H1 (cell line): Measurements from ENCODE around the gene CRYGS. TPM values are rescaled to one million over a fixed set of nuclear protein-coding genes. Genes with fewer than 3 reads are reported as not detected.

ENCODE experiments used
- CTCF ChIA-PET: fragments of 300-600 bp; sonication (Branson Sonifier 250); formaldehyde crosslinking; loops from one replicate; lab custom pipeline; 2021; ENCODE audit not compliant: partially characterized antibody; lab: Charles Lee
- POLR2A ChIA-PET: fragments of 300-600 bp; sonication (Branson Sonifier 250); formaldehyde crosslinking; loops from one replicate; lab custom pipeline; 2021; ENCODE audit warnings: inconsistent platforms; ENCODE audit not compliant: partially characterized antibody; lab: Charles Lee
- DNase-seq, 2 experiments: peaks; one replicate each; pipeline versions ENCODE4 v3.0.0 to v3.0.0-alpha.2; 2010 to 2022; ENCODE audit warnings: low spot score in 2 of 2, low read depth in 1 of 2, mixed read lengths in 1 of 2
- FAIRE-seq: peaks from 2 replicates; lab custom pipeline; 2011; peaks lifted over from hg19 to GRCh38; lab: Jason Lieb, UNC
- H2AFZ ChIP-seq: 2 replicates; pipeline ENCODE4 v1.8.1; 2012; ENCODE audit warnings: low read length, inconsistent platforms
- H2AK5ac ChIP-seq: 2 replicates; pipeline ENCODE4 v1.6.1; 2013; ENCODE audit warnings: low read depth, low read length
- H2BK120ac ChIP-seq: replicated peaks from 2 replicates; pipeline ENCODE3; 2013; ENCODE audit warnings: low read depth, low read length, inconsistent platforms
- H2BK12ac ChIP-seq: 2 replicates; pipeline ENCODE4 v1.6.1; 2013; ENCODE audit warnings: low read depth, low read length
- H2BK15ac ChIP-seq: 2 replicates; pipeline ENCODE4 v1.6.1; 2013; ENCODE audit warnings: low read length
- H2BK20ac ChIP-seq: 2 replicates; pipeline ENCODE4 v1.6.1; 2013; ENCODE audit warnings: low read length
- H2BK5ac ChIP-seq: 2 replicates; pipeline ENCODE4 v1.6.1; 2013; ENCODE audit warnings: low read depth, low read length
- H3K14ac ChIP-seq: 2 replicates; pipeline ENCODE4 v1.6.1; 2013; ENCODE audit warnings: inconsistent platforms; ENCODE audit not compliant: insufficient read length
- H3K18ac ChIP-seq: 2 replicates; pipeline ENCODE4 v1.6.1; 2013; ENCODE audit warnings: low read length; ENCODE audit errors: extremely low read depth
- H3K23ac ChIP-seq: 2 replicates; pipeline ENCODE4 v1.6.1; 2013; ENCODE audit warnings: inconsistent platforms; ENCODE audit not compliant: insufficient read length
- H3K23me2 ChIP-seq: 2 replicates; pipeline ENCODE4 v1.6.1; 2013; ENCODE audit warnings: low read depth, low read length
- H3K27ac ChIP-seq: 2 replicates; pipeline ENCODE4 v1.6.1; 2011; ENCODE audit warnings: low read depth, low read length, inconsistent platforms
- H3K27me3 ChIP-seq, 4 experiments: replicated peaks in 1 of 4; 1 replicate in 1 of 4; 2 replicates in 3 of 4; pipeline versions ENCODE4 v1.6.1 to v1.8.1; 2011 to 2013; ENCODE audit warnings: low read length in 3 of 4, mild to moderate bottlenecking in 3 of 4, inconsistent platforms in 2 of 4, mixed read lengths in 2 of 4, moderate library complexity in 1 of 4; ENCODE audit not compliant: control insufficient read depth in 3 of 4, insufficient read depth in 3 of 4; ENCODE audit errors: extremely low read depth in 1 of 4
- H3K36me3 ChIP-seq, 4 experiments: 2 replicates each; pipeline versions ENCODE4 v1.6.1 to v1.8.1; 2011 to 2013; ENCODE audit warnings: mild to moderate bottlenecking in 4 of 4, low read length in 3 of 4, moderate library complexity in 2 of 4, control low read depth in 1 of 4, inconsistent platforms in 1 of 4; ENCODE audit not compliant: insufficient read depth in 4 of 4, control insufficient read depth in 2 of 4
- H3K4ac ChIP-seq: replicated peaks from 2 replicates; pipeline ENCODE3; 2013; ENCODE audit warnings: low read length, low read depth, mixed read lengths, inconsistent platforms; ENCODE audit not compliant: insufficient read length
- H3K4me1 ChIP-seq, 4 experiments: replicated peaks in 1 of 4; 1 replicate in 1 of 4; 2 replicates in 3 of 4; pipeline versions ENCODE4 v1.6.1 to v1.8.1; 2011 to 2013; ENCODE audit warnings: low read length in 3 of 4, inconsistent platforms in 2 of 4, mixed read lengths in 1 of 4; ENCODE audit not compliant: insufficient read depth in 4 of 4, control insufficient read depth in 3 of 4
- H3K4me2 ChIP-seq, 2 experiments: 2 replicates each; pipeline versions ENCODE4 v1.6.1 to v1.8.1; 2011 to 2013; ENCODE audit warnings: low read depth in 2 of 2, low read length in 2 of 2, control low read depth in 1 of 2, inconsistent platforms in 1 of 2, mild to moderate bottlenecking in 1 of 2; ENCODE audit not compliant: insufficient read depth in 1 of 2
- H3K4me3 ChIP-seq, 4 experiments: fragments of 200-600, 300-600 bp in 1 of 4; sonication (generic), shearing (Covaris generic), sonication (Bioruptor Twin) in 1 of 4; 2 replicates each; pipeline versions ENCODE4 v1.5.1 to v1.8.1; 2011 to 2016; ENCODE audit warnings: low read length in 4 of 4, low read depth in 3 of 4, control low read depth in 2 of 4, inconsistent platforms in 2 of 4, mild to moderate bottlenecking in 2 of 4, mixed read lengths in 1 of 4, moderate library complexity in 1 of 4; ENCODE audit not compliant: insufficient read depth in 2 of 4; ENCODE audit errors: extremely low read depth in 1 of 4
- H3K56ac ChIP-seq: replicated peaks from 2 replicates; pipeline ENCODE3; 2013; ENCODE audit warnings: low read depth, mild to moderate bottlenecking, mixed read lengths, low read length, inconsistent platforms; ENCODE audit not compliant: insufficient read length
- H3K79me1 ChIP-seq: 2 replicates; pipeline ENCODE4 v1.6.1; 2013; ENCODE audit warnings: low read depth, low read length, control low read depth
- H3K79me2 ChIP-seq, 2 experiments: 2 replicates each; pipeline versions ENCODE4 v1.6.1 to v1.8.1; 2012 to 2013; ENCODE audit warnings: low read length in 2 of 2, mild to moderate bottlenecking in 2 of 2, inconsistent platforms in 1 of 2; ENCODE audit not compliant: insufficient read depth in 2 of 2, control insufficient read depth in 1 of 2
- H3K9ac ChIP-seq, 4 experiments: replicated peaks in 1 of 4; 1 replicate in 1 of 4; 2 replicates in 3 of 4; pipeline versions ENCODE4 v1.6.1 to v1.8.1; 2011 to 2013; ENCODE audit warnings: low read depth in 3 of 4, low read length in 3 of 4, control low read depth in 2 of 4, mild to moderate bottlenecking in 2 of 4, moderate library complexity in 2 of 4, inconsistent platforms in 1 of 4; ENCODE audit errors: extremely low read depth in 1 of 4
- H3K9me3 ChIP-seq, 2 experiments: 2 replicates each; pipeline versions ENCODE4 v1.6.1 to v1.8.1; 2012 to 2013; ENCODE audit warnings: mild to moderate bottlenecking in 2 of 2, moderate library complexity in 2 of 2, control low read depth in 1 of 2, inconsistent platforms in 1 of 2, low read depth in 1 of 2, low read length in 1 of 2, mixed read lengths in 1 of 2; ENCODE audit not compliant: insufficient read depth in 2 of 2
- H4K20me1 ChIP-seq, 2 experiments: replicated peaks in 1 of 2; 2 replicates each; pipeline versions ENCODE3 to v1.8.1; 2011 to 2013; ENCODE audit warnings: inconsistent platforms in 2 of 2, low read length in 2 of 2, mild to moderate bottlenecking in 1 of 2; ENCODE audit not compliant: insufficient read depth in 2 of 2, control insufficient read depth in 1 of 2
- H4K5ac ChIP-seq: 2 replicates; pipeline ENCODE4 v1.6.1; 2013; ENCODE audit warnings: low read length, low read depth, mixed read lengths, inconsistent platforms; ENCODE audit not compliant: insufficient read length
- H4K8ac ChIP-seq: 2 replicates; pipeline ENCODE4 v1.8.0; 2013; ENCODE audit warnings: mild to moderate bottlenecking, moderate library complexity, low read length, inconsistent platforms; ENCODE audit not compliant: insufficient read depth; ENCODE audit errors: extremely low read depth
- H4K91ac ChIP-seq: replicated peaks from 2 replicates; pipeline ENCODE3; 2013; ENCODE audit warnings: low read length, mixed read lengths, inconsistent platforms; ENCODE audit not compliant: insufficient read length
- CHD1 ChIP-seq: IDR thresholded peaks from 2 replicates; pipeline ENCODE4 v1.6.1; 2012; ENCODE audit warnings: low read depth, low read length, improper control_type of control experiment
- EGR1 ChIP-seq: IDR thresholded peaks from 2 replicates; pipeline ENCODE4 v1.6.1; 2011; ENCODE audit warnings: low read depth, low read length, borderline replicate concordance
- HDAC6 ChIP-seq: IDR thresholded peaks from one replicate; pipeline ENCODE4 v1.7.1; 2012; ENCODE audit warnings: low read depth, mild to moderate bottlenecking, inconsistent platforms, low read length, moderate library complexity
- RAD21 ChIP-seq, 2 experiments: IDR thresholded peaks in 1 of 2; conservative IDR thresholded peaks in 1 of 2; 2 replicates each; pipeline ENCODE4 v1.6.1; 2011; ENCODE audit warnings: low read depth in 2 of 2, low read length in 2 of 2, improper control_type of control experiment in 1 of 2, inconsistent platforms in 1 of 2, mild to moderate bottlenecking in 1 of 2, moderate library complexity in 1 of 2
- RBBP5 ChIP-seq: IDR thresholded peaks from 2 replicates; pipeline ENCODE4 v1.7.1; 2012; ENCODE audit warnings: low read depth, mild to moderate bottlenecking, inconsistent platforms, low read length, moderate library complexity, borderline replicate concordance
- ZNF274 ChIP-seq: IDR thresholded peaks from 2 replicates; pipeline ENCODE4 v1.7.0; 2012; ENCODE audit warnings: low read length, borderline replicate concordance; ENCODE audit errors: extremely low read depth
- WGBS, 2 experiments: shearing (Covaris generic) in 1 of 2; methylation state at CpG; one replicate each; pipeline versions ENCODE4 v1.1.6 to v1.1.7; 2013 to 2015; ENCODE audit warnings: low lambda C conversion rate in 2 of 2, mixed read lengths in 2 of 2, inconsistent platforms in 1 of 2, low coverage in 1 of 2, missing lambda C conversion rate in 1 of 2; ENCODE audit not compliant: insufficient replicate concordance in 2 of 2, insufficient coverage in 1 of 2, insufficient read length in 1 of 2; ENCODE audit errors: extremely low coverage in 1 of 2, missing lambda C conversion rate in 1 of 2; 5-methylcytosine and 5-hydroxymethylcytosine counted together
- polyA plus RNA-seq, 7 experiments: library from polyadenylated mRNA; depleted of rRNA in 3 of 7; stranded (reverse) in 5 of 7; unstranded in 2 of 7; fragments of >200 nt in 5 of 7; fragments of 200-250 nt in 2 of 7; gene quantifications; 1 replicate in 5 of 7; 2 replicates in 1 of 7; 4 replicates in 1 of 7; pipeline versions ENCODE4 v1.2.1 to v1.2.3, GENCODE V29; 2011 to 2013; ENCODE audit warnings: missing spikeins in 2 of 7, mixed read lengths in 2 of 7
- total RNA-seq: library from RNA; stranded (reverse); fragmentation: NEBNext Ultra II Directional; extraction: Animal tissue kit (Norgen Biotek cat#: 25700); gene quantifications from 2 replicates; pipeline ENCODE4 v1.2.1, GENCODE V29; 2021
- TF ChIP-seq, protein P1 (sequence below), 3 experiments: IDR thresholded peaks; 1 replicate in 2 of 3; 2 replicates in 1 of 3; pipeline versions ENCODE4 v1.5.1 to v1.6.1; 2011; ENCODE audit warnings: low read length in 3 of 3, mild to moderate bottlenecking in 3 of 3, inconsistent platforms in 2 of 3, low read depth in 1 of 3, moderate library complexity in 1 of 3; ENCODE audit not compliant: insufficient read depth in 1 of 3; ENCODE audit errors: control extremely low read depth in 1 of 3

CRYGS gene
- total and polyA plus RNA-seq, 2 of the 8 experiments (the other 6 are each of a cell fraction or from before 2014, with no cell fraction given), result 1.5 to 1.8 TPM

DNA sequence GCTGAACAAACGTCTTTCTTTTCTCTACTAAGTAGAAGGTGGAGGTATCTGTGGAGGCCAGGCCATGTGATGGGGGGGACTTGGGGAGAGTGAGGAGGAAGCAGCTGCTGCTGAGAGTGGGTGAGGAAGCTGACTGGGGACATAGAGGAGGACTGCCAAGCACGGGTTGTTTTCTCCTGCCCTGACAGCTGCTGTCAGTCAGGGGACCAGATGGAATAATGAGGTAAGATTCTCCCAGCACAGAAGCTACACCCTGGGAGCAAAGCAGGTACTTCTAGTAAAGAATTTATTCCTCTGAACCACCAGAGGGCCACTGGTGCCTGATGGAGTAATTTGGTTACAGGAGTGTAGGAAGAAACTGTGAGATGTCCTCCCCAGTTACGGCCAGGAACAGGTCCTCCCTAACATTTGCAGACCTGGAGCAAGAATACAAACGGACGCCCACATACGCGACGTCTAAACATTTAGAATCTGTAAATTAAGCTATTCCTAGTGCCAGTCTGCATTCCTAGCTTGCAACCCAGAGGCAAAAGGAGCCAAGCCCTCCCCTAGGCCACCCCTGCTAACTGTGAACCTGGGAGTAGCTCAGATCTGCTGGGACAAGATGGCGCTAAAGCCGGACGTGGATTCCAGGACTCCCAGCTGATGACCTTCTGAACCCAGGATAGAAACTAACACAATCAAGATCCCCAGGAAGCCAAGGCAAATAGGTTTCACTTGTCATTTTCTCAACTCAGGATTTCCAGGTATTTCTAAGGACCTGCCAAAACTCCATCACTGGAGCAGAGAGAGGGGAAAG is 14.8 kb downstream of the CRYGS start:
- no peak overlapping the region for H3K14ac ChIP-seq
- H2BK20ac ChIP-seq, result no peak overlapping the region
- 89% methylated on average over 11 of the region's 11 CpGs; no CpG with 5 or more reads in 1 of the 2 experiments for WGBS, 2 experiments
- no peaks in the 10 kb centered on the region; a peak in 1 of 7 replicates for H3K27me3 ChIP-seq
- DNase-seq, result no peak
- 0 out of 7 replicates have a peak, but pooled peaks cover 0 to 3% (median 0%) of the 10 kb centered on the region in 4 experiments for H3K4me1 ChIP-seq
- CTCF ChIA-PET, result interaction anchor here (0.5 to 5.2 kb wide), 20 partner anchors 10 to 585 kb away, joined by 3 to 55 read pairs (median 3); no protein-coding TSS in a partner anchor
- no peak overlapping the region for H3K4me2 ChIP-seq
- H3K4me3 ChIP-seq, result no peak overlapping the region
- H3K9ac ChIP-seq, result no peak overlapping the region; a peak in 1 of 7 replicates
- no peak overlapping the region for H3K56ac ChIP-seq
- no peak overlapping the region for H4K91ac ChIP-seq
- TF ChIP-seq CHD1, result no peak
- no peak for TF ChIP-seq RBBP5
- TF ChIP-seq EGR1, result no peak
- TF ChIP-seq RAD21 (IDR thresholded peaks at IDR 0.05 in 1 of 2, conservative IDR thresholded peaks at IDR 0.05 in 1 of 2; ENCODE audit: low read depth in 2 of 2, low read length in 2 of 2), result peak in 1 of 2 experiments; percentile 26; a peak in 1 of 4 replicates
- TF ChIP-seq ZNF274, result no peak
- no peak for TF ChIP-seq HDAC6
- TF ChIP-seq, protein P1, sequence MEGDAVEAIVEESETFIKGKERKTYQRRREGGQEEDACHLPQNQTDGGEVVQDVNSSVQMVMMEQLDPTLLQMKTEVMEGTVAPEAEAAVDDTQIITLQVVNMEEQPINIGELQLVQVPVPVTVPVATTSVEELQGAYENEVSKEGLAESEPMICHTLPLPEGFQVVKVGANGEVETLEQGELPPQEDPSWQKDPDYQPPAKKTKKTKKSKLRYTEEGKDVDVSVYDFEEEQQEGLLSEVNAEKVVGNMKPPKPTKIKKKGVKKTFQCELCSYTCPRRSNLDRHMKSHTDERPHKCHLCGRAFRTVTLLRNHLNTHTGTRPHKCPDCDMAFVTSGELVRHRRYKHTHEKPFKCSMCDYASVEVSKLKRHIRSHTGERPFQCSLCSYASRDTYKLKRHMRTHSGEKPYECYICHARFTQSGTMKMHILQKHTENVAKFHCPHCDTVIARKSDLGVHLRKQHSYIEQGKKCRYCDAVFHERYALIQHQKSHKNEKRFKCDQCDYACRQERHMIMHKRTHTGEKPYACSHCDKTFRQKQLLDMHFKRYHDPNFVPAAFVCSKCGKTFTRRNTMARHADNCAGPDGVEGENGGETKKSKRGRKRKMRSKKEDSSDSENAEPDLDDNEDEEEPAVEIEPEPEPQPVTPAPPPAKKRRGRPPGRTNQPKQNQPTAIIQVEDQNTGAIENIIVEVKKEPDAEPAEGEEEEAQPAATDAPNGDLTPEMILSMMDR (IDR thresholded peaks at IDR 0.05; ENCODE audit: control extremely low read depth in 1 of 3, insufficient read depth in 1 of 3, low read depth in 1 of 3, low read length in 3 of 3), result peak in 2 of 3 experiments; percentile 17 to 28; a peak in 2 of 4 replicates
- H2BK5ac ChIP-seq, result no peak overlapping the region
- H3K79me1 ChIP-seq, result no peaks in the 10 kb centered on the region
- H2BK120ac ChIP-seq, result no peak overlapping the region
- no peaks in the 10 kb centered on the region for H4K20me1 ChIP-seq
- no peak overlapping the region for H3K27ac ChIP-seq
- no peak overlapping the region; the same call in 1 of the 2 replicates for H2BK12ac ChIP-seq
- H3K23ac ChIP-seq, result no peak overlapping the region
- no peak overlapping the region for H2AK5ac ChIP-seq
- H3K4ac ChIP-seq, result no peak overlapping the region
- H2AFZ ChIP-seq, result no peak overlapping the region
- 0 out of 2 replicates have a peak overlapping the region, but pooled peaks have one; percentile 14 for H2BK15ac ChIP-seq
- H3K9me3 ChIP-seq, result no peaks in the 10 kb centered on the region
- no peak overlapping the region for H3K18ac ChIP-seq
- no peaks in the 10 kb centered on the region for H3K23me2 ChIP-seq
- POLR2A ChIA-PET, result interaction anchor here (1.2 kb wide), 1 partner anchor 25 kb away, joined by 3 read pairs; no protein-coding TSS in a partner anchor
- no peaks in the 10 kb centered on the region for H3K36me3 ChIP-seq
- no peaks in the 10 kb centered on the region for H3K79me2 ChIP-seq
- no peak overlapping the region for H4K5ac ChIP-seq
- FAIRE-seq, result no peak
- H4K8ac ChIP-seq, result no peak overlapping the region
